Endothelial cell of umbilical vein (primary cell): Measurements from ENCODE around the gene TRMO.

Experiments
- POLR2A ChIP-seq: IDR thresholded peaks from 2 replicates; pipeline ENCODE4 v1.6.1; 2012; ENCODE audit warnings: low read depth, mild to moderate bottlenecking, control low read depth, low read length
- TF ChIP-seq, protein P1 (sequence below), 2 donors: IDR thresholded peaks; 1 replicate in 1 of 2; 2 replicates in 1 of 2; pipeline ENCODE4 v1.5.1; 2011; ENCODE audit warnings: low read length in 2 of 2, mild to moderate bottlenecking in 2 of 2, moderate library complexity in 2 of 2, control low read depth in 1 of 2, inconsistent platforms in 1 of 2, low read depth in 1 of 2; ENCODE audit not compliant: insufficient read depth in 1 of 2; ENCODE audit errors: extremely low read depth in 1 of 2

DNA sequence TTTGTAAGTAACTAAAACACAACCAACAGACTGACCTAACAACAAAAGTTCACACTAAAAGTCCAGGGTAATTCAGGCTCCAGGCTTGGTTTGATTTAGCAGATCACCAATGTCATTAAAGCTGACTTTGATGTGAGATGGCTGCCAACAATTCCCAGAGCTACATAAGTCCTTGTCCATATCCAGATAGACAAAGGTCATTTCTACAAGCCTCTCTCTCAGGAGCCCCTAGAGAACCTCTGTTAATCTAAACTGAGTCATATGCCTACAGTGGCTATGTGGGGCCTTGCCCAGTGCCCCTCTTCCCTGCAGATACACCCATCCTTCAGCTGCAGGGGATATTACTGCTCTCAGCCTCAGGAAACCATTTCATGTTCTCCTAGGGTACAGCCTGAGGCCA is 42.6 kb upstream of the TRMO start:
- TF ChIP-seq, protein P1, sequence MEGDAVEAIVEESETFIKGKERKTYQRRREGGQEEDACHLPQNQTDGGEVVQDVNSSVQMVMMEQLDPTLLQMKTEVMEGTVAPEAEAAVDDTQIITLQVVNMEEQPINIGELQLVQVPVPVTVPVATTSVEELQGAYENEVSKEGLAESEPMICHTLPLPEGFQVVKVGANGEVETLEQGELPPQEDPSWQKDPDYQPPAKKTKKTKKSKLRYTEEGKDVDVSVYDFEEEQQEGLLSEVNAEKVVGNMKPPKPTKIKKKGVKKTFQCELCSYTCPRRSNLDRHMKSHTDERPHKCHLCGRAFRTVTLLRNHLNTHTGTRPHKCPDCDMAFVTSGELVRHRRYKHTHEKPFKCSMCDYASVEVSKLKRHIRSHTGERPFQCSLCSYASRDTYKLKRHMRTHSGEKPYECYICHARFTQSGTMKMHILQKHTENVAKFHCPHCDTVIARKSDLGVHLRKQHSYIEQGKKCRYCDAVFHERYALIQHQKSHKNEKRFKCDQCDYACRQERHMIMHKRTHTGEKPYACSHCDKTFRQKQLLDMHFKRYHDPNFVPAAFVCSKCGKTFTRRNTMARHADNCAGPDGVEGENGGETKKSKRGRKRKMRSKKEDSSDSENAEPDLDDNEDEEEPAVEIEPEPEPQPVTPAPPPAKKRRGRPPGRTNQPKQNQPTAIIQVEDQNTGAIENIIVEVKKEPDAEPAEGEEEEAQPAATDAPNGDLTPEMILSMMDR (IDR thresholded peaks at IDR 0.05; ENCODE audit: extremely low read depth in 1 of 2, insufficient read depth in 1 of 2, low read depth in 1 of 2, low read length in 2 of 2), result no peak
- no peak for TF ChIP-seq POLR2A
